ENCODE measurements around the gene GH1.
"Not testable (repeated sequence)": the region's sequence is repeated elsewhere in the genome, so short reads cannot be mapped to it uniquely, and the experiment has no call there.

GH1 gene

DNA sequence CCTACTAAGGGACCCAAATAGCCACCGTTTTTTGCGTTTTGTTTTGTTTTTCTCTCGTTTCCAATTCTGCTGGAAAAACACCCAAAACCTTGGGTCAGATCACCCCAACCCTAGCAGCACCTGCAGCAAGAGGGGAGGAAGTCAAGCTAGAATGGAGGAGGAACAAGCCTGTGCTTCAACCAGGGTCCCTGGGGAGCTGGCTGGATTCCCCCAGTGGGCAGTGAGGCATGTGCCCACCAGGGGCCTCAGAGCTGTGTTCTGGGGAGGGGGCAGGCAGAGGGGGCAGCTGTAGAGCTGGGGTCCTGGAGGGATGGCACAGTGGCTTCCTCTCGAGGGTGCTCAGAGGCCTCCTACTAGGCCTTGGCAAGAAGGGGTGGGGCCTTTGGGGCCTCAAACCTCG lies 7.0 kb upstream of the GH1 start:
- ATAC-seq: no peak

DNA sequence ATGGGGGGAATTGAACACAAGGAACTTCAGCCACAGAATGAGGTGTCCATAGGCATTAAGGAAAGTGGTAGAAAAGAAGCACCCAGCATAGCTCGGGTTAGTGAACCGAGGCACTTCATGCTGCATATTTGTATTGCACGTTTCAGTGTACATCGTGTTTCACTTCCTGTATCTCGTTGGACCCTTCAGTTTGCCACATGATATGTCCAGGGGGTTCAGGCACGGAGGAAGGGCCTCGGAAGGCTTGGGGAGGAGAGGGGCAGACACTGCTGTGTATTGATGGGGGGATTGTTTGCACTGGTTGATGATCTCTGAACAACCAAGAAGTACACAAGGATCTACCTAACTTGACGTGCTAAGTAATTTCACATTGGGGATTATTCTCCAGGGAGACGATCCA lies 3.8 kb upstream of the GH1 start:
- not testable (repeated sequence) for ATAC-seq

DNA sequence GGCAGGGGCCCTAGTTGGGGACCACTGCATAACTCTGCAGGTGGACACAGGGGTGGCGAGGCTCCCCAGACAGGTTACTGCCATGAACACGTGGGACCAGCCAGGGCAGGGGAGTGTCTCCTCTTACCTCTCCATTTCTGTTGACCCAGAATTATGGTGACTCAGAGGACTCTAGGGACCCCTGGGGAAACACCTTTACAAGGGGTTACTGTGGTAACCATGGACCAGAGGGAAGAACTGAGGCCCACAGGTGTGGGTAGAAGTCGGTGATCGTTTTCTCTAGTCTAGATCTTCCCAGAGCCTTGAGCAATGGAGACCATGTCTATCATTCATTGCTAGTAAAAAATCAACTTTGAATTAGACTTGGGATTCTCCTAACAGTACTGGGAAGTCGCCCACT lies 2.1 kb upstream of the GH1 start:
- ATAC-seq: not testable (repeated sequence)

GRCh38 chr17:63920050-63920449 lies 1.4 kb upstream of the GH1 start:
- ATAC-seq: not testable (repeated sequence)

DNA sequence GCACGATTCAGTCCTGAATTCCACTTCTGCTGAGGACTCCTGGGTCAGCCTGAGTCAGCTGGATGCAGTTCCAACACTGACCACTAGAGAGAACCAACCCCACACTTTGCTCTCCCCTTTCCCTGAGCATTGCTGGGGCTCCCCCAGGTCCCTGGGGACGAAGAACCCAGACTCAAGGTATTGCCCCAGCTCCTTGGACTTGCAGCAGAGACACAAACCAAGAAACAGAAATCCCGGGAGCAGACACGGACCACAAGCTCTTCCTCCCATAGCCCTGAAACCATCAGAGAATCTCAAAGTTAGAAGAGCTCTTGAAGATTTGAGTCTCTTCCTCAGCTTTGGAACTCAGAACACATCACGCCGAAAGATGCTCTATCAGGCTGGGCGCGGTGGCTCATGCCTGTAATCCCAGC lies 678 bp upstream of the GH1 start:
- ATAC-seq: peak; percentile 88 to 89

DNA sequence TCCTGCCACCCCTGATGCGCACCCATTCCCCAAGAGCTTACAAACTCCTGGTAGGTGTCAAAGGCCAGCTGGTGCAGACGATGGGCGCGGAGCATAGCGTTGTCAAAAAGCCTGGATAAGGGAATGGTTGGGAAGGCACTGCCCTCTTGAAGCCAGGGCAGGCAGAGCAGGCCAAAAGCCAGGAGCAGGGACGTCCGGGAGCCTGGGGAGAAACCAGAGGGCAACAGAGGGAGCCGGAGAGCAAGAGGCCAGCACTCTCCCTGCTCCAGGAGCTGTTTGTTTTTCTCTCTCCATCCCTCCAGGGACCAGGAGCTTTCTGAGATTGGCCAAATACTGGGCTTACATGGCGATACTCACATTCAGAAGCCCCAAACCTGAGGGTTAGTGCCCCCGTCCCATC lies 334 bp downstream of the GH1 start:
- no peak for ATAC-seq

- ATAC-seq: no peak
Measured at GRCh38 chr17:63917646-63918045, 993 bp downstream of the GH1 start.

DNA sequence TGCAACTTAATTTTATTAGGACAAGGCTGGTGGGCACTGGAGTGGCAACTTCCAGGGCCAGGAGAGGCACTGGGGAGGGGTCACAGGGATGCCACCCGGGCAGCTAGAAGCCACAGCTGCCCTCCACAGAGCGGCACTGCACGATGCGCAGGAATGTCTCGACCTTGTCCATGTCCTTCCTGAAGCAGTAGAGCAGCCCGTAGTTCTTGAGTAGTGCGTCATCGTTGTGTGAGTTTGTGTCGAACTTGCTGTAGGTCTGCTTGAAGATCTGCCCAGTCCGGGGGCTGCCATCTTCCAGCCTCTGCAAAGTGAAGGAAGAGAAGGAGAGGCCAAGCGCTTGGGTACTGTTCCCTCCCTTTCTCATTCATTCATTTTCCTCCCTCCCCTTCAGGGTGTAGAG lies 1.4 kb downstream of the GH1 start:
- ATAC-seq: not testable (repeated sequence)

- ATAC-seq: no peak
Measured at GRCh38 chr17:63916566-63917185, 2.0 kb downstream of the GH1 start.

- ATAC-seq: not testable (repeated sequence)
Measured at GRCh38 chr17:63915753-63916152, 2.9 kb downstream of the GH1 start.

DNA sequence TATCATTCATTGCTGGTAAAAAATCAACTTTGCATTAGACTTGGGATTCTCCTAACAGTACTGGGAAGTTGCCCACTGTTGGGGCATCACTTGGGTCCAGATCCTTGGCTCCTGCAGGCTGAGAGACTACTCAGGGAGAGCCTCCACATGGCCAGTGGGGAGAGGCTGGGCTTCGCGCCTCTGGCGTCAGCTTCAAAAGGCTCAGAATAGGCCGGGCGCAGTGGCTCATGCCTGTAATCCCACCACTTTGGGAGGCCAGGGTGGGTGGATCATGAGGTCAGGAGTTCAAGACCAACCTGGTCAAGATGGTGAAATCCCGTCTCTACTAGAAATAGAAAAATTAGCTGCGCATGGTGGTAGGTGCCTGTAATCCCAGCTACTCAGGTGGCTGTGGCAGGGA lies 4.2 kb downstream of the GH1 start:
- ATAC-seq: no peak

DNA sequence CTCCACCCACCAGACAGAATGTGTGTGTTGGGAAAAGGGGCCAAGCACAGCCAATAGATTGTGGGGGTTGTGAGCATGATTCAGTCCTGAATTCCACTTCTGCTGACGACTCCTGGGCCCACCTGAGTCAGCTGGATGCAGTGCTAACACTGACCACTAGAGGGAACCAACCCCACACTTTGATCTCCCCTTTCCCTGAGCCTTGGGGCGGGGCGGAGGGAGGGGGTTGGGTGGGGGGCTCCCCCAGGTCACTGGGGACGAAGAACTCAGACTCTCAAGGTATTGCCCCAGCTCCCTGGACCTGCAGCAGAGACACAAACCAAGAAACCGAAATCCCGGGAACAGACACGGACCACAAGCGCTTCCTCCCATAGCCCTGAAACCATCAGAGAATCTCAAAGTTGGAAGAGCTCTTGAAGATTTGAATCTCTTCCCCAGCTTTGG lies 7.0 kb downstream of the GH1 start:
- peak; percentile 73 to 76 for ATAC-seq

DNA sequence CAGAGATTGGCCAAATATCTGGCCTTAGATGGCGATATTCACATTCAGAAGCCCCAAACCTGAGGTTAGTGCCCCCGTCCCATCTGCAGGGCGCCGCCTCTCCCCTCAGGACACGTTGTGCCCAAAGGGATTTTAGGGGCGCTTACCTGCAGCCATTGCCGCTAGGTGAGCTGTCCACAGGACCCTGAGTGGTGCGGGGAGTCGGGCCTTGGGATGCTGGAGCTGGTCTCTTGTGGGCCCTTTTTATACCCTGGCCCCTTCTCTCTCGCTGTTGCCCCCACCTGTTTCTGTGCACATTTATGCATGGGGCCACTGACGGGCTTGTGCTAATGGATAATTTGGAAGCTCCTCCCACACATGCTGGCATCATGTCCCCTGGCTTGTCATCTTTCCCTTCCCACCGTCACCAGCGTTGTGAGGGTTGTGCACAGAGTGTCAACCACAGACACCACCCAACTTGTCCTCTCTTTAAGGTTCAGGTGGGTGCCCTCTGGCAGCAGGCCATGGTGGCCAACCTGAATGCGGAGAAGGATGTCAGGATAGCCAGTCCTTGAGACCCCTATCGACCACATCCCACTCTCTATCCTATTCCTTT lies 7.5 kb downstream of the GH1 start, which contains the start of gene CSHL1:
CSHL1 (minus strand) TSS at position 218 of the 595 bp plus-strand sequence; CDS start at position 156, 62 bp downstream.
- no peak for ATAC-seq

- ATAC-seq: no peak
Measured at GRCh38 chr17:63910096-63910495, 8.5 kb downstream of the GH1 start.

- not testable (repeated sequence) for ATAC-seq
Measured at GRCh38 chr17:63909586-63909985, 9.1 kb downstream of the GH1 start.

GRCh38 chr17:63907161-63907778 lies 11.4 kb downstream of the GH1 start:
- ATAC-seq: not testable (repeated sequence)

- not testable (repeated sequence) for ATAC-seq
Measured at GRCh38 chr17:63904796-63905195, 13.8 kb downstream of the GH1 start.

DNA sequence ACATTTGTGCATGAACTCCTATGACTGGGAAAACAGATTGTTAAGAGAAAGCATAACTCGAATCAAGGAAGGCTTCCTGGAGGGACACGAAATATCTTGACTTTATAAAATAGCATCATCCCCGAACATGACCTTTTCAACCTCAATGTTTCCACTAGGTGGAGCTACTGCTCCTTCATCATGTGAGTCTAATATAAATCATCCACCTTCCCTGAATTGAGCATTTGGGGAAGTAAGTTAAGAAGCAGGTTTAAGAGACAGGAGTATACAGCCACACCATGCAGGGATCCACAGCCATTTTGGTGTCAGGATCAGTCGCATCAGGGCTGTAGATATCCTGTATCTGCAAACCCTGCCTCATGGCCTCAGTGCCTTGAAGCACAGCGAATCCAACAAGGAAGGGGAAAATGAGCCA lies 14.8 kb downstream of the GH1 start:
- ATAC-seq: peak; percentile 44 to 47

- not testable (repeated sequence) for ATAC-seq
Measured at GRCh38 chr17:63901971-63902370, 16.7 kb downstream of the GH1 start.

DNA sequence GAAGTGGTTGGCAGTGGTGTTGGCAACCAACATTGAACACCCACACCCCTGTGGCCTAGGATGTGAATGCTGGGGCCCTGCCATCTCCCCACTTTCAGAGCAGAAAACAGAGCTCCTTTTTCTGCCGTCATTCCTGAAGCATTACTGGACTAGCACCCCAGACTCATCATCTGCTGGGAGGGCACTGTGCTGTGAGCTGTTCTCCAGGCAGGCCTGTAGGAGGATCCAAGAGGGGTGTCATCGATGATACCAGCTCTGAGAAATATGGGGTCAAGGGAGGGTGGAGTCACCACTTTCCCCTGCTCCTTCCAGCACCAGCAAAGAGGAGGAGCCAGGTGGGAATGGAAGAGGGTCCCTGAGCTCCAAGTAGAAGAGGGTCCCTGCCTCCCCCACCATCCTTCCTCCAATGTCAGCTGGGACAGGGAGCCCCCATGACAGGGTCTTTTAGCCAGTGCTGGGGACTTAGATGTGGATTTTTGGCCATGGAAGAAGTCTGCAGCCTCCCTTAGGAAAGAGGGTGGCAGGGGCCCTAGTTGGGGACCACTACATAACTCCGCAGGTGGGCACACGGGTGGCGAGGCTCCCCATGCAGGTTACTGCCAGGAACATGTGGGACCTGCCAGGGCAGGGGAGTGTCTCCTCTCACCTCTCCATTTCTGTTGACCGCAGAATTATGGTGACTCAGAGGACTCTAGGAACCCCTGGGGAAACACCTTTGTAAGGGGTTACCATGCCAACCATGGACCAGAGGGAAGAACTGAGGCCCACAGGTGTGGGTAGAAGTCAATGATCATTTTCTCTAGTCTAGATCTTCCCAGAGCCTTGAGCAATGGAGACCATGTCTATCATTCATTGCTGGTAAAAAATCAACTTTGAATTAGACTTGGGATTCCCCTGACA lies 19.5 kb downstream of the GH1 start:
- peak; percentile 84 to 93 for ATAC-seq

- ATAC-seq: not testable (repeated sequence)
Measured at GRCh38 chr17:63896524-63897354, 21.9 kb downstream of the GH1 start, which contains the start of gene CSH1. Gene CSH1 (minus strand): TSS chr17:63896574. CDS start chr17:63896511, 63 bp downstream.

GRCh38 chr17:63894821-63895220 lies 23.8 kb downstream of the GH1 start:
- not testable (repeated sequence) for ATAC-seq

Data from activated CD4-positive, CD25-positive, alpha-beta regulatory T cell treated with anti-CD3 and anti-CD28 coated beads, Interleukin-2, amount 50 U/mL, for 24 hours (primary cell).